Measurements from ENCODE around the gene REXO4.

DNA sequence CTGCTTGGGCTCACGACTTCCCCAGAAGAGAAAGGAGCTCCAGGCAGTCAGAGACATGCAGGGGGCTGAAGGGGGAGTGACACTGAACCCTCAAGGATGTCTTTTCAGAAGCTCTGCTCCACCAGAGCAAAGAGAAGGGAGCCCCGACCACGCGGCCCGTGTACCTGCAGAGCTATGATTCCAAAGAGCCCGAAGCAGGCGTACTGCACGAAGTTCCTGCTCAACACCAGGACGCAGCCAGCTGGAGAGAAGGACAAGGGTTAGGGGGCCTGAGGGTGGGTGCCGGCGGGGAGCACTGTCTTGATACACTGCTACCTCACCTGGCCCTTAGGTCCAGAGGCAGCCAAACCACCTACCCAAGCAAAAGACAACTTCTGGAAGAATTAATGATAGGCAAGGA is 51.4 kb downstream of the REXO4 start:
- TF ChIP-seq, protein P1, sequence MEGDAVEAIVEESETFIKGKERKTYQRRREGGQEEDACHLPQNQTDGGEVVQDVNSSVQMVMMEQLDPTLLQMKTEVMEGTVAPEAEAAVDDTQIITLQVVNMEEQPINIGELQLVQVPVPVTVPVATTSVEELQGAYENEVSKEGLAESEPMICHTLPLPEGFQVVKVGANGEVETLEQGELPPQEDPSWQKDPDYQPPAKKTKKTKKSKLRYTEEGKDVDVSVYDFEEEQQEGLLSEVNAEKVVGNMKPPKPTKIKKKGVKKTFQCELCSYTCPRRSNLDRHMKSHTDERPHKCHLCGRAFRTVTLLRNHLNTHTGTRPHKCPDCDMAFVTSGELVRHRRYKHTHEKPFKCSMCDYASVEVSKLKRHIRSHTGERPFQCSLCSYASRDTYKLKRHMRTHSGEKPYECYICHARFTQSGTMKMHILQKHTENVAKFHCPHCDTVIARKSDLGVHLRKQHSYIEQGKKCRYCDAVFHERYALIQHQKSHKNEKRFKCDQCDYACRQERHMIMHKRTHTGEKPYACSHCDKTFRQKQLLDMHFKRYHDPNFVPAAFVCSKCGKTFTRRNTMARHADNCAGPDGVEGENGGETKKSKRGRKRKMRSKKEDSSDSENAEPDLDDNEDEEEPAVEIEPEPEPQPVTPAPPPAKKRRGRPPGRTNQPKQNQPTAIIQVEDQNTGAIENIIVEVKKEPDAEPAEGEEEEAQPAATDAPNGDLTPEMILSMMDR (IDR thresholded peaks at IDR 0.05): no peak
- no peak for TF ChIP-seq POLR2A (IDR thresholded peaks at IDR 0.05)
